BE2C (cell line): Measurements from ENCODE around the gene LIMCH1.
A peak's percentile ranks its signal among the peaks of the same experiment; 100 is the strongest.

Source experiments
- DNase-seq: peaks from one replicate; pipeline ENCODE4 v3.0.0-alpha.2; 2020
- H3K27me3 ChIP-seq: fragments of 250-450 bp; sonication (Bioruptor Pico); 2 replicates; pipeline ENCODE4 v1.5.1; 2020; ENCODE audit warnings: mild to moderate bottlenecking
- H3K36me3 ChIP-seq: fragments of 250-450 bp; sonication (Bioruptor Pico); 2 replicates; pipeline ENCODE4 v1.5.1; 2020; ENCODE audit warnings: mild to moderate bottlenecking
- H3K4me1 ChIP-seq: fragments of 250-450 bp; sonication (Bioruptor Pico); 2 replicates; pipeline ENCODE4 v1.5.1; 2020
- H3K4me3 ChIP-seq: 2 replicates; pipeline ENCODE4 v1.5.1; 2011; ENCODE audit warnings: low read depth, low read length
- H3K9me3 ChIP-seq: fragments of 250-450 bp; sonication (Bioruptor Pico); 2 replicates; pipeline ENCODE4 v1.5.1; 2020
- TF ChIP-seq, protein P1 (sequence below): IDR thresholded peaks from 2 replicates; pipeline ENCODE4 v1.5.1; 2012; ENCODE audit warnings: mild to moderate bottlenecking, low read depth, low read length

The LIMCH1 gene

DNA sequence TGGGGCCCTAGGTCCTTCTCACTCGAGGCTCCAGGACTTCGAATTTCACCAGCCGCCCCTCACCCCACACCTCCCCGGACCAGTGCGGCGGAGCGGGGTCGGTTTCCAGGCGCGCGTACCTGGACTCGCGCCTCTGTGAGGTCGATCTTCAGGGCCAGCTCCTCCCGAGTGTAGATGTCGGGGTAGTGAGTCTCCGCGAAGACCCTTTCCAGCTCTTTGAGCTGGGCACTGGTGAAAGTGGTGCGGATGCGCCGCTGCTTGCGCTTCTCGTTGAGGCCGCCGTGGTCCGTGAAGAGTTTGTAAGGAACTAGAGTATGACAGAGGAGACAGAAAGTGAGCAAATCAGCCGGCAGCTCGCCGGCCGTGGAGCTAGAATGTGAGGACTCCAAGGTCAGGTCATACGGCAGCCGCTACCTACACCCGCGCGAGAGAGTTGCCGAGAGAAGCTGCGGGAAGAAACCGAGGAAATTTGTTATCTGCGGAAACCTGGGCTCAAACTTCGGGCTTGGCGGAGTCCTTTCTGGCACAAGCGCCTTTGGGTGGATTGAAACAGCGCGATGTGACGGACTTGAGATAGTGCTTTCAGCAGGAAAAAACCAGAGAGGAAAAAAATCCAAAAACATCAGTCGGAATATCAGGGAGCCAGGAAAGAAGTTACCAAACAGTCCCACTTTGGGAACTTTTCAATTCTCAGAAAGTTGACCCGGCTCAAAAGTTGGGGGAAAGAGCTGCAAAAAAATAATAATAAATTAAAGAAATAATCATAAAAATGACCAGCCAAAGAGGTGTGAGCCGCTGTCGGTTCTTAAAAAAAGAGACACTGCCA lies 209.5 kb downstream of the LIMCH1 start:
- Histone ChIP-seq H3K4me3 (peak overlapping the region; percentile 72), H3K4me1 (peaks cover 2% of the 10 kb centered on the region; the same call in 1 of the 2 replicates), H3K36me3 (peaks cover 45% of the 10 kb centered on the region), H3K27me3 (no peaks in the 10 kb centered on the region), H3K9me3 (no peaks in the 10 kb centered on the region)
- TF ChIP-seq, protein P1, sequence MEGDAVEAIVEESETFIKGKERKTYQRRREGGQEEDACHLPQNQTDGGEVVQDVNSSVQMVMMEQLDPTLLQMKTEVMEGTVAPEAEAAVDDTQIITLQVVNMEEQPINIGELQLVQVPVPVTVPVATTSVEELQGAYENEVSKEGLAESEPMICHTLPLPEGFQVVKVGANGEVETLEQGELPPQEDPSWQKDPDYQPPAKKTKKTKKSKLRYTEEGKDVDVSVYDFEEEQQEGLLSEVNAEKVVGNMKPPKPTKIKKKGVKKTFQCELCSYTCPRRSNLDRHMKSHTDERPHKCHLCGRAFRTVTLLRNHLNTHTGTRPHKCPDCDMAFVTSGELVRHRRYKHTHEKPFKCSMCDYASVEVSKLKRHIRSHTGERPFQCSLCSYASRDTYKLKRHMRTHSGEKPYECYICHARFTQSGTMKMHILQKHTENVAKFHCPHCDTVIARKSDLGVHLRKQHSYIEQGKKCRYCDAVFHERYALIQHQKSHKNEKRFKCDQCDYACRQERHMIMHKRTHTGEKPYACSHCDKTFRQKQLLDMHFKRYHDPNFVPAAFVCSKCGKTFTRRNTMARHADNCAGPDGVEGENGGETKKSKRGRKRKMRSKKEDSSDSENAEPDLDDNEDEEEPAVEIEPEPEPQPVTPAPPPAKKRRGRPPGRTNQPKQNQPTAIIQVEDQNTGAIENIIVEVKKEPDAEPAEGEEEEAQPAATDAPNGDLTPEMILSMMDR, result no peak
- DNase-seq, result no peak

GRCh38 chr4:41748074-41748570 lies 210.2 kb downstream of the LIMCH1 start:
- peak overlapping the region; percentile 72 for H3K4me3 ChIP-seq
- H3K36me3 ChIP-seq, result peaks cover 40% of the 10 kb centered on the region
- H3K4me1 ChIP-seq, result peaks cover 9% of the 10 kb centered on the region
- TF ChIP-seq, protein P1, result no peak
- DNase-seq, result peak; percentile 48
- no peaks in the 10 kb centered on the region for H3K27me3 ChIP-seq
- no peaks in the 10 kb centered on the region for H3K9me3 ChIP-seq

DNA sequence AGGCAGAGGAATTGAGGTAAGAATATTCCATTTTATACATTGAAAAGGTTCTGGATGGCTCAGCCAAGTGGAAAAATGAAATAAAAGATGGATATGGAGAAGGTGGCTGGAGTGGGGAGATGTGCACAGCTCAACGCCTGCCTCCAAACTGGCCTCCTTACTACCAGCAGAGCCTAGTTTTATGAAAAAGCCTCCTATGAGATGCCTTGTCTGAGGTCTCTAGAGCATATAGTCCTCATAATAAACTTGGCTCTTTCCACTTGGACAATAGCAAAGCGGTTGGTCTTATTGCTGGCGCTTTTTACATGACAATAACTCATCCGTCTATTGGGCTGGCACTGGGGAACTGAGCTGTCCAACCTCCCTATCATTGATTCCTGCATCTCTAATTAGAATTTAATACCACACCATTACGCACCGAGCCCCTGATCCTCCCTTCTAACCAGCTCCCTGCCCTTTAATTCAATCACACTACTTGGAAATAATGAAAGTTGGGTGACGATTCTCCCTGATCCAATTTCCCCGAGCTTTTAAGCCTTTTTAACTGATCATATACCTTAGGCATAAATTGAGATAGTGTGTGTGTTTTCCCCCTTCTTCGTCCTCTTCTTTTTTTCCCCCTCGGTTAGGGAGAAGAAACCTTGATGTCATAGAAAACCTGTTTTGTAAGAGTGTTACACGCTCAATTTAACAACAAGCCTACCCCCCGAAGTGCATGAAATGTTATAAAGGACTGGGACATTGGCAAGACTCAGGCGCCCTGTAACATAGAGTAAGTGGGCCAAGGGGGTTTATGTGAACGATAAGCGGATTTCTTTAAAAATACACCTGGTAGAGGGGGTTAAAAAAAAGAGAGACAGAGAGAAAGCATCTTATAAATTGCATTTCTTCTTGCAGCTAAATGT lies 210.9 kb downstream of the LIMCH1 start, which contains the start of gene PHOX2B:
PHOX2B (minus strand) TSS at position 155 of the 905 bp plus-strand sequence; CDS start at position 40, 115 bp downstream.
- DNase-seq, result peak; percentile 67
- Histone ChIP-seq H3K36me3 (peaks cover 34% of the 10 kb centered on the region), H3K9me3 (no peaks in the 10 kb centered on the region), H3K27me3 (no peaks in the 10 kb centered on the region), H3K4me3 (peak within 1 kb of the TSS; percentile 72), H3K4me1 (peaks cover 16% of the 10 kb centered on the region)
- TF ChIP-seq, protein P1, result no peak

DNA sequence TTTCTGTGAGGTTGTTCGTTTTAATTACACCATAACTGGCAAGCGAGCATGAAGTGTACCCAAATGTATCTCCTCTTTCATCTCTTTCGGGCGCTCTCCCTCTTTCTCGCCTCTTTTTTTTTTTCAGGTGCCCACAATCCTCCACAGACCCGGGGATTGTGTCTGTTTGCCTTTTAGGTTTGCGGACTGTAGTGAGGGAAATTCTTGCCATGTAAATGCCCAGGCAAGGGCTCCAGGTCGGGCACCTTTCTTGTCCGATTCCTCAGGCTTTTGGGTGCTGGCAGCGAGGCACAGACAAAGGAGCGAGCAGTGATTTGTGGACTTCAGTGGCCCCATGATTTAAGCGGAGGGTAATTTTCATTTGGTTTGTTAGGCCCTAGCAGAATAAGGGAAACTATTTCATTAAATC lies 211.7 kb downstream of the LIMCH1 start:
- H3K4me1 ChIP-seq, result peaks cover 23% of the 10 kb centered on the region
- TF ChIP-seq, protein P1, result no peak
- DNase-seq, result no peak
- H3K4me3 ChIP-seq, result peak overlapping the region; percentile 72
- no peaks in the 10 kb centered on the region for H3K27me3 ChIP-seq
- H3K36me3 ChIP-seq, result peaks cover 27% of the 10 kb centered on the region
- no peaks in the 10 kb centered on the region for H3K9me3 ChIP-seq
